ENCODE results near the gene BTLA. TPM values are rescaled to one million over a fixed set of nuclear protein-coding genes. Genes with fewer than 3 reads are reported as not detected.

The BTLA gene
- total and polyA plus RNA-seq, 2 of the 8 experiments (the other 6 are each of a cell fraction or from before 2014, with no cell fraction given) = not detected

DNA sequence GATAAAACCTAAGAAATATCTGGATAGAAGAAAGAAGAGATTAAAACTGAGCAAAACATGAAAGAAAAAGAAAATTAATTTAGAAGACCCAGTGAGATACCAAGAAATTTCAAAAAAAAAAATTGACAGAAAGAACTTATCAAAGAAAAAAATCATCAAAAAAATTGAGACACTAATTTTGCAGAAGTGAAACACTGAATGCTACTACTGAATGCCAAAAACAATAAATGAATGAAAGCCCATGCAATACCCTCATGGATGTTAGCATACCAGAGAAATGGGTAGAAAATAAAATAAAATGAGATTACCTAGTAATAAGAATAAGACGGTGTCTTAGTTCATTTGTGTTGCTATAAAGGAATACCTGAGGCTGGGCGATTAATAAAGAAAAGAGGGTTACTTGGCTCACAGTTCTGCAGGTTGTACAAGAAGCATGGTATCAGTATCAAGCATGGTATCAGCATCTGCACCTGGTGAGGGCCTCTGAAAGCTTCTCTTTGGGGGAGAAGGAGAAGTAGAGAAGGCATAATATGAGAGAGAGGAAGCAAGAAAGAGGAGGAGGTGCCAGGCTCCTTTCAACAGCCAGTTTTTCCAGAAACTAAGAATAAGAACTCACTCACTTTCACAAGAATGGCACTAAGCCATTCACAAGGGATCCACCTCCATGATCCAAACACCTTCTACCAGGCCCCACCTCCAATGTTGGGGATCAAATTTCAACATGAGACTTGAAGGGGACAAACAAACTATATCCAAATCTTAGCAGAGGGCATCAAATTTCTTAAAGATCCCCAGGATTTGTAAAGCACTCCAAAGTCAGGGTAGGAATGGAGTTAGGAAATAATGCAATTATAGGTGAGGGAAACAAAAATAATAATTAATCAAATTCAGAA is 73.2 kb downstream of the BTLA start (continued):
- TF ChIP-seq ZNF274 (IDR thresholded peaks at IDR 0.05; ENCODE audit: borderline replicate concordance, extremely low read depth, low read length) (no peak), BRCA1 (IDR thresholded peaks at IDR 0.05; ENCODE audit: low read depth, low read length) (no peak), FOSL1 (IDR thresholded peaks at IDR 0.05; ENCODE audit: insufficient read depth, low read depth, low read length) (no peak), RFX5 (IDR thresholded peaks at IDR 0.05; ENCODE audit: borderline replicate concordance, low read depth, low read length) (no peak), TBP (IDR thresholded peaks at IDR 0.05; ENCODE audit: low read depth, low read length) (no peak)

Measured in H1 (cell line).